ENCODE results near the gene CHD2.
"Not testable (repeated sequence)": the region's sequence is repeated elsewhere in the genome, so short reads cannot be mapped to it uniquely, and the experiment has no call there.

The CHD2 gene

DNA sequence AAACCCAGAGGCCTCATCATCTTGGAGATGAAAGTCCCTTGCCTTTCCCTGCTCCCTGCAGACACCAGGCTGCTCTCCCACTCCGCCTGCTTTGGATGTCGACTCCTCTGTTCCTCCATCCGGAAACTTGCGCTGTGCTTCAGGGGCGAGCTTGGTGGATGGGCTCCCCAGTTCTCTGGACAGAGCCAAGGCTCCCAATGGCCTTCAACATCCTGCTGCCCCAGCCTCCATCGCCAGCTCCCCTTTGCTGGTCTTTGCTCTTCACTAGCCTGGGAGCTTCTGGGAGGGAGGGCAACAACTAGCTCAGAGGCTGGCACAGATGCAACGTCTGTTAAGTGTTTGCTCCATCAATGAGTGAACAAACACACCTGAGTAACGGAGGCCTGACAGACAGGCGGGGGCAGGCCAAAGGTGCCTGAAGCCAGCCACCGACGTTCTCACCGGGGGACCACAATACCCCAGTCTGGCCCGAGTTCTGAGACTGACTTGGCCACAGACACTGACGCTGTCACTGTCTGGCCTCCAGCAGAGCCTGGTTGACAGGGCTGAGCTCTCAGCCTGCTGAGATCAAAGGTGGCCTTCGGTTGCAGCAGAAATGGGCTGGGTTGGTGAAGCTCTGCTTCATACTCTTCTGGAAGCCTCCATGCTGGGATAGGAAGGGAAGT, 149.9 kb downstream of the CHD2 start:
- DNase-seq (ENCODE audit: low read depth in 2 of 2) = no peak

DNA sequence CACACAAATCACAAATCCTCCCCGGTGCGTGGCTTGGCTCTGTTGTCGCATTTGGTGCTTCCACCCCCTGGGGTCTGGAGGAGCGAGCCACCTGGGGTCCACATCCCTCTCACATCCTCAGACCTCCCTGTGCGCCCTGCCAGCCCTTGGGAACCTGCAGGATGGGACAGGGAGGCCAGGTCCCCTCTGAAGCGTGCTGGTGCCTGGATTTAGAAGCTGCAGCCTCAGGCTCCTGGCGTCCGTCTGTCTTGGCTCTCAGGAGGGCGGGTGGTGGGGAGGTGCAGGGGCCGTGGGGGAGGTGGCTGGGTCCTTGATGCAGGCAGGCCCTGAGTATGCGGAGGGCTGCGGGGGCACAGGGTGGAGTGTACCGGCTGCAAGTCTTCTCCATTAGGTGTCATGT, 150.5 kb downstream of the CHD2 start:
- no peak for DNase-seq (ENCODE audit: low read depth in 2 of 2)

DNA sequence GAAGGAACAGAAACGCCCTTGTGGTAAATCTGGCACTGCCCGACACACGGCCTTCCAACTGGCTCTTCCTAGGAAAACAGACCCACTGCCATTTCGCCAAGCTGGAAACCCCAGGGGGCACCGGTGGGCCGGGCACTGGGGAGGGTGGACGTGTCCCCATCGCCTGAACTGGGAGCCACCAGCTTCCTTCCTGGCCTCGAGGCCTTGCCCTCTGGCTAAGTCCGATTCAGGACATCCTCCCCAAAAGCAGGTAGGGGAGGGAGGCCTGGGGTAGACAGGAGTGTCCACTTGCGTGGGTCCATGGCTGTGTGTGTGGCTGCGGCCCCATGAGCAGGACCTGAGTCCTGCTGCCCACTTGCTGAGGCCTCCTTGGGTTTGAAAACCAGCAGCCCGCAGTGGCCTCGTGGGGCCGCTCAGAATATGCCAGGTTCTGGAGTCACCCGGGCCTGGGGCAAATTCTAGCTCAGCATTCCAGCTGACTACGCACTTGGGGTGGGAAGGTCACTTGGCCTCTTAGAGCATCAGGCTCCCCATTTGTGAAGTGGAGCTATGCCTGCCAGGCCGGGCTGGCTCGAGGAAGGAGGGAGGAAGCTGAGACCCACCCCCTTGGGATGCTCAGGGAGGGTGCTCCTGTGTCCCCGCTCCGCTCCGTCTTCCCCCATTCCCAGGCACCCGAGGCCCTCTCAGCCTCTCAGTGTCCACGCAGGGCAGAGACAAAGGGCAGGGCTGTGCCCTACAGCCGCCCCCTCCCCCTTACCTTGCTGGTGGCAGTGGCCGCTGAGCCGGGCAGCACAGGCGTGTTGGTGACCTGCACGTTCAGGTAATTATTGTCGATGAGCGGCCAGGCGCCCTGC, 151.3 kb downstream of the CHD2 start:
- DNase-seq (ENCODE audit: low read depth in 2 of 2) = no peak

DNA sequence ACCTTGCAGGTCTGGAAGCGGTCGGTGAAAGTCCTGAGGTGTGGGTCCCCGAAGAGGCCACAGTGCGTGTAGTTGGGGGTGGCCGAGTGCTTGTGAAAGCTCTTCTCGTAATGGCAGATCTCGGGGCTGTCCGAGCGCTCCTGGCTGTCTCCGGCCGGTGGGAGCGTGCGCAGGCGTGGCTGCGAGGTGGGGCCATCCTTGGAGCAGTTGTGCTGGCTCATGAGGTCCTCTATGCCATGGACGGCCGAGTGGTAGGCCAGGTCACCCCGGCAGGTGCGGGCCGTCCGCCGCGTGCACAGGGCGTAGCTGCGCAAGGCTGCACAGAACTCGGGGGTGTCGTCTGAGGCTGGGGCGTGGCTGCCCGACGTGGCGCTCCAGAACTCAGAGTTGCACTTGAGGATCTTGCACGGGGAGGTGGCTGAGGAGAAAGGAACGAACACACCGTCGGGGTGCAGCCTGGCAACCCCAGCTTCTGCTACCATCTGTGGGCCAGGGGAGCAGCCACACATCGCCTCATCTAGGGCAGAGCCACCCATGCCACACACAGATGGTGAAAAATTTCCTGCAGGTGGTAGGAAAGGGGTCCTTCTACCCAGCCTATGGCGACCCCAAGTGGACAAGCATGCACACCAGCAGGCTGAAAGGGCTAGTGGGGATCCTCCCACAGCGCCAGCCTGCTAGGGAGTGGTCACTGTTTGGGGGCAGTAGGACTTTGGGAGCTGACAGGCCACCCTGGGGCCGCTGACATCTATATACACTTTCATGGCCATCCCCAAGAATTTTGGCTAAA, 152.2 kb downstream of the CHD2 start:
- no peak for DNase-seq (ENCODE audit: low read depth in 2 of 2)

DNA sequence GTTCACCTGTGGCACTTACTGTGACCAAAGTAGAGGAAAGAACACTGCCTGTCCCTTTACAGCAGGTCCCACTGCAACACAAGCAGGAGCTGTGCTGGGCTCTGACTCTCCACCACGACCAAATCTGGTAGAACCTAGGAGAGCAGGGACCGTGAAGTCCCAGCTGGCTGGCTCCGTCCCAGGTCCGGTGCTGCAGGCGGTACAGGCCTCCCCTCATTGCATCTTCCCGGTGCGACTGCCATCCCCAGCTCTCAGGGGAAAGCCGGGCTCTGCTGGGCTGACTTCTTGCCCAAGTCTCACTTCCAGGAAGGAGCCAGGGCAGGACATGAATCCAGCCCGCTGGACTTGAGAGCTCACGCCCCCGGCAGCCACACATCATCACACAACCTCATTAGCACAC, 155.1 kb downstream of the CHD2 start:
- DNase-seq (ENCODE audit: low read depth in 2 of 2) = no peak

DNA sequence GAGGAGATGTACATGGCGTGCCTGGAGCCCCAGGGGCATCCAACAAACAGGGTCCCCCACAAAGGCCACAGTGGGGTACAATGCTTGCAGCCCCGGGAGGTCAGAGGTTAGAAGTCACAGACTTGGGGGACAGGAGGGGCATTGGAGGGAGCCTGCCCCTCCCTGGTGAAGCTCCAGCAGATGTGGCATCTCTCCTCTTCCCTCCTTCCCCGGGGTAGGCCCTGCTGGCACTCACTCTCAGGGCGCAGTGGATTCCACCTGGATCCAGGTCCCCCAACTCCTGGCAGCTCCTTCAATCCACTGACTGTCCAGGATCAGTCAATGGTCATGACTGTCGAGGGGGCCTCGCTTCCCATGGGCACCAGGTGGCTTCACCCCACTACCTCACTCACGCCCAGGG, 156.7 kb downstream of the CHD2 start:
- no peak for DNase-seq (ENCODE audit: low read depth in 2 of 2)

DNA sequence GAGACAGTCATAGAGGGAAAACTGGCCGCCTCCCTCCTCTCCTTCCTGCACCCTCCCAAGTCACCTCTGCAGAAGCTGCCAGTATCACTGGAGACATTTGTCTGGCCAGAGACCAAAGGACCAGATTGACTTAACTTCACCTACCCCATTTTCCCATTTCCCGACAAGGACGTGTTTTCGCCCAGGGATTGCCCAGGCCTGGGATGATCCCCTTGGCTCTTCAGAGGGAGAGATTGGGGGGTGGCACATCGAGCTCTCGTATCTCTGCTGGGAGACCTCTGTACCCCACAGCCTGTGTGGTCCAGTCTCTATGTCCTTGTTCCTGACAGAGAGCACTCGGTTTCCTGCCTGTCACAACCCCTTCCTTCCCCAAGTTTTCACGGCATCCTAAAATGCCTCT, 157.5 kb downstream of the CHD2 start:
- no peak for DNase-seq (ENCODE audit: low read depth in 2 of 2)

DNA sequence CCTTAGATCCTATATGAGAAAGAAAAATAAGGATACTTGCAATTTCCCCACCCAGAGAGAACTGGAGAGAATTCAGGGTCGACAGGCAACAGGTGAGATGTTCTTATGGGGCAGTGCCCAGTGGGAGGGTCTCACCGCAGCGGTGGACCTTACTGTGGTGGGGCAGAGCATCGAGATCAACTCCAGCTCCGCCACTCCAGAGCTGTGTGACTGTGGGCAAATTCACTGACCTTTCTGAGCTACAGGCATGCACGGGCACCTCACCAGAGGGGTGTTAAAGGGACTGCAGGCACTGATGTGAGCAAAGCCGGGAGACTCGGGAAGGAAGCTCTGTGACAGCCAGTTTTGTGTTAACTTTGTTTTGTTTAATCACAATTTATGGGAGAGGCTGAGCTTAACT, 158.0 kb downstream of the CHD2 start:
- DNase-seq (ENCODE audit: low read depth in 2 of 2) = no peak

DNA sequence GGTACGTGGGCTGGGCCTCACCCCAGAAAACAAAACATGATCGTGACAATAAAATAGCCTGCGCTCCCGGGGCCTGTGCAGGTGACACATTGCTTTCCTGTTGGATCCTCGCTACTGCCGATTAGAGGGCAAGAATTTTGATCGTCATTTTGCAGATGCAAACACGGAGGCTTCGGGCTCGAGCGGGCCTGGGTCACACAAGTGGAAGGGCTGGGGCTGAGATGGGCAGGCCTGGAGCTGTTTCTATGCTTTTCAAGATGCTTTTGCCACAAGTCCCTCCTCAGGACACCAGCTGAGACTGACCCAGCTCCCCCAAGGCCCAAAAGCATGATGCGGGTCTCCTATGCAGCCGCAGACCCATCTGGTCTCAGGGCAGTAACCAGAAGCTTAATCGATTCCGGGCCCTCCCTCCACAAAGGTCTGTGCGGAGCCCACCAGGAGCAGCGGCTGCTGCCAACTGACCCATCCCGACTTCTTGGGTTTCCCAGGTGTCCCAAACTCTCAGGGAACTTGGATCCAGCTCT, 158.8 kb downstream of the CHD2 start:
- no peak for DNase-seq (ENCODE audit: low read depth in 2 of 2)

DNA sequence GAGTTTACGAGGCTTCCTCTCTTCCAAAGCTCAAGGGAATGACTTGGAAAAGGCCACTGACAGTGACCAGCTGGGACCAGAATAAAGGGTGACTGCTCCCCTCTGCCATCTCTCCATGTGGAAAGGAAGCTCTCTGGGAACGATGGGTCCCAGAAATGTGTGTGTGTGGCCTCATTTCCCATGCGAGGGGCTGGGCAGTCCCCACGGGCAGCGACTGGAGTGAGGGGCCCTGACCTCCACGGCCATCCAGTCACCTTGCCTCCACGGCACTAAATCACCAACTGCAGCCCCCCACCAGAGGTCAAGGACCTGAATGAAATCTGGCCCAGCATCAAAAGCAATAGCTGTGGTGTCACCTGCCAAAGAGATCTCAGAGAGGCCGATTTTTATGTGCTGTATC, 159.3 kb downstream of the CHD2 start:
- no peak for DNase-seq (ENCODE audit: low read depth in 2 of 2)

DNA sequence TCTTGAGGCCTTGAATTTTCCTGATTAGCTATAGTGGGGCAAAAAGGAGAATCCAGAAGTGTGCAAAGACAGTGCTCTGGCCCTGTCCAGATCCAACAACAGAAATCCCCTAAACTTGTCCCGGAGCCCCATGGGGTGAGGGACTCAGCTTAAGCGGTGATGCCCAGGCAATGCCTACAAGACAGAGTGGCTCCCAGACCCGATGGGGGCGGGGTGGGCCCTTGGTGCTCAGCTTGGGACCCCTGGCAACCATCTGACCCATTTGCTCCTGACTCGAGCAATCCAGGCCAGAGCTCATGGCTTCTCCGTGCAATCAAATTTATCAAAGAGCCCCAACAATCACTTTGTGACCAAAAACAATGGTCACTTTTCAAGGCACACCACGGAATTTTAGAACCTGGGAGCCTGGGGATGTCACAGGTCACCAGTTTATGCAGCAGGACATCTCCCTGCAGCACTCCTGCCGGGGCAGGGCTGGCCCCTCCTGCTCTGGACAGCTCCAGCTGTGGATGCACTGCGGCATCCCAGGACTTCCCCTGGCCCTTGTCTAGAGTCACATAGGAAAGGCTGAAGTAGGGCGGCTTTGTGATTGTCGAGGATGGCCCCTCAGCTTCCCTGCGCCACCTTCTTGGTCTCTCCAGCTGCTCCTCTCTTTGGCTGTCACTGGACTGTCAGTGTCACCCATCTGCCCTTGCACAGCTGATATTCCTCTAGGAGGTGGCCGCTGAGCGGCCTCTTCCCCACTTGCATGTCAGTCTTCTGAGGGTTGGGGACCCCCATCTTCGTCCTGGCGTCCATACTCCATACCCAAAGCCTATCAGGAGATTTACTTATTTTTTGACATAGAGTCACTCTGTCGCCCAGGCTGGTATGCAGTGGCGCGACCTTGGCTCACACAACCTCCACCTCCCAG, 160.5 kb downstream of the CHD2 start:
- DNase-seq (ENCODE audit: low read depth in 2 of 2) = no peak

DNA sequence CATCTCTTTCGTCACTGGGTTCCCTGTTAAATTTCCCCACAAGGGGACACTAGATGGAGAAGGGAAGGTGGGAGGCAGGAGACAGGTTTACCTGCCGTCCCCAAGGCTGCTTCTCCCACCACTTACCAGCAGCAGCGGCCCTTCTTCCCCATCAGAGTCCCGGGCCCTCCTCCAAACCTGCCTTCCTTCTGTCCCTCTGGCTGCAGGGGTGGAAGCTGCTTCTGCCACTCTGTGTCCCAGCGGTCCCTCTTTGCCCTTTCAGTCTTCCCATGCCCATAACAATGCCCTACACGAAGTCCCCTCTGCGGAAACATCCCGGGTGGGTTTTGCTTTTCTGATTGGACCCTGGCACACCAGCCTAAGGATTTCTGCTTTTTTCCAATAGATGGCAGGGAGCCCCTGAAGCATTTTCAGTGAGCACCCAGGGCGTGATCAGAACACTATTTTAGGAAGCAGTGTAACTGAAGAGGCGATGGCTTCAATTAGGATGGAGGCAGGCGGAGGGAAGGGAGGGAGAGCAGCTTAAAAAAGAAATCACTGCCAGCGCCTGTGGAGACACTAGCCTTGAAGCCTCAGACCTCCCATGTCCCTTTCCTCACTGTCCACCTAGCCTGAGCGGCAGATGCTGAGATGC, 162.6 kb downstream of the CHD2 start:
- not testable (repeated sequence) for DNase-seq (ENCODE audit: low read depth in 2 of 2)

DNA sequence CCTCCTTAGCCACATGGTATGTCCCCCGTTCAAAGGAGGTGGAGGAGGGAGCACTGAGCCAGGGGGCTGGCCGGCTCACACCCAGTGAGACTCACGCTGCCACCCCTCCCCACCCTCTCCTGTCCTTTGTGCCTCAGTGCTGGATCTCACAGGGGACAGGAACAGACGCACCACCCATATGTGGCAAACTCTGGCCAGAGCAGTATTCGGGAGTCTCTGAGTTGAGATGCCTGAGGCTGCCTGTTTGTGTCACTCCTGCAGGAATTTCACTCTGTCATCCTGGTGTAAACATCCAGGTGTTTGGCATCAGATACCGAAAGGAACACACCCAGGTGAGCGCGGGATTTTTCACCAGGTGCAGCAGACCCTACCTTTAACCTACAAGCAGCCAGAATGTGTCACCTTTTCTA, 163.1 kb downstream of the CHD2 start:
- no peak for DNase-seq (ENCODE audit: low read depth in 2 of 2)

DNA sequence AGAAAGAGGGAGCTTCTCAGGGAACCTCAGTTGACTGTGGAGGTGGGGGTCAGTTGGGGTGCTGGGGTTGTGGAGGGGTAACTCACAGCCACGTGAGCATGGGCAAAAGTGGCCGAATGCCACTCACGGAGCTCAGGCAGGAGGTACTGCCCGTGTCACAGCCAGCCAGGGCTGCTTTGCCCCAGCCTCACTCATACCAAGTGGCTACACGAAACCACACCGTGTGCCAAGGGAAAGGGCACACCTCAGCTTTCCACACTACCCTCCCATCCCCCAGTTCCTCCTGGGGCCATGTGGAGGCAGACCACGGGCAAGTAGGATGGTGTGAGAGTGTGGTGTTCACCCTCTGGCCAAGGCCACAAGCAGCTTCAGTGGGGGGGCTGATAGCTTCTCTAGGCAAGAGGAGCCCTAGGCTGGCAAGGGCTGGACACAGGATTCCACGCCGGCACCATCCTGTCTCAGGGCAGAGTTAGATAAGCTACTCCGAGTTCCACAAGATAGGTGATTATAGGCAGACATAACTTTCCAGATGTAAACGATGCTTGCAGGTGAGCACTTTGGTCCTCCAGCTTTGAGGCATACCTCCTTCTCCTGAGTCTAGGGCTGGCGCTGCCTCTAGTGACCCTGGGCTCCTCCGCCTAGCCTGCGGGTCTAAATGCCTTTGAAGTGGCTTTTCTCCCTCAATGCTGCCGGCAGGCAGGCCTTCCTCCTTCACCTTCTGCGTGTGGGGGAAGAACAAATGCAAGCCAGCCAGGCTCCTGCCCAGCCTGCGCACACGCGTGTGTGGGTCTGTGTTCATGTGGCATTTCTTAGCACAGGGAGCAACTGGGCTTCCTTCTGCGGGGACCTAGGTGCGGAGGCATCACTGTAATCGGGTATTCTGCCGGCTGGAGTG, 163.9 kb downstream of the CHD2 start:
- no peak for DNase-seq (ENCODE audit: low read depth in 2 of 2)

DNA sequence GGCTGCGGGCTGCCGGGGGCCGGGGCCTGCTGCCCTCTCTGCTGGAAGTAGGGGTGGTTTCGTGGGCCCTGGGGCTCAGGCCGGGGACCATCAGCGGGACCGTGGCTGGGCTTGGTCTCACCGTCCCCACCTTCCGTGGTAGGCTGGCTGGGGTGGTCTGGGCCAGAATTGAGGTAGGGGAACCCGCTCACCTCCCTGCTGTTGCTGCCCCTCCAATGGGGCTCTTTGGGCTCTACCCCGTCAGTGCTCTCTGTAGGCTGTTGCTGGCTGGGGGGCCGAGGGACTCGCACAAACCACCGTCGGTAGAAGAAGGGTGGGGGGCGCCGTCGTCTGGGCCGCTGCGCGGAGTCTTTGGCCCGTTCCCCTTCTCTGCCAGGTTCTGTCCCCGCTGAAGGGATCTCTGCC, 165.5 kb downstream of the CHD2 start:
- no peak for DNase-seq (ENCODE audit: low read depth in 2 of 2)

DNA sequence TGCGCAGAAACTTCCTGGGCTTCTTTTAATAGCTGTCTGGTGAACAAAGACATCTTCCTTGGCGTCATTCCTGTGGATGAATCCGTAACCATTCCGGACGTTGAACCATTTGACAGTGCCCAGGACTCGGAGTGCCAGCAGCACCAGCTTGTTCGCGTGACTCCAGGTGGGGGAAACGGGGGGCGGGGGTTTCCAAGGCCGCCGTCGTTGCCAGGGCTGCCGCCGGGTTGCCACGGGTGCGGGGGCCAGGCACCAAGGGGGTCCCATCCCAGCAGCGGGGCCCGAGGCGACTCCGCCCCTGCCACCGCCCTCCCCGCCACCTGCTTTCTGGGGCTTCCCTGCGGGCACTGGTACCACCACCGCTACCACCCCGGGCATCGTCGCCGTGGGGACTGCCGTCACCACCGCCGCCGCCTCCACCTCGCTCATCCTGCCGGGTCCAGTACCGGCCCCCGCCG, 166.1 kb downstream of the CHD2 start:
- no peak for DNase-seq (ENCODE audit: low read depth in 2 of 2)

DNA sequence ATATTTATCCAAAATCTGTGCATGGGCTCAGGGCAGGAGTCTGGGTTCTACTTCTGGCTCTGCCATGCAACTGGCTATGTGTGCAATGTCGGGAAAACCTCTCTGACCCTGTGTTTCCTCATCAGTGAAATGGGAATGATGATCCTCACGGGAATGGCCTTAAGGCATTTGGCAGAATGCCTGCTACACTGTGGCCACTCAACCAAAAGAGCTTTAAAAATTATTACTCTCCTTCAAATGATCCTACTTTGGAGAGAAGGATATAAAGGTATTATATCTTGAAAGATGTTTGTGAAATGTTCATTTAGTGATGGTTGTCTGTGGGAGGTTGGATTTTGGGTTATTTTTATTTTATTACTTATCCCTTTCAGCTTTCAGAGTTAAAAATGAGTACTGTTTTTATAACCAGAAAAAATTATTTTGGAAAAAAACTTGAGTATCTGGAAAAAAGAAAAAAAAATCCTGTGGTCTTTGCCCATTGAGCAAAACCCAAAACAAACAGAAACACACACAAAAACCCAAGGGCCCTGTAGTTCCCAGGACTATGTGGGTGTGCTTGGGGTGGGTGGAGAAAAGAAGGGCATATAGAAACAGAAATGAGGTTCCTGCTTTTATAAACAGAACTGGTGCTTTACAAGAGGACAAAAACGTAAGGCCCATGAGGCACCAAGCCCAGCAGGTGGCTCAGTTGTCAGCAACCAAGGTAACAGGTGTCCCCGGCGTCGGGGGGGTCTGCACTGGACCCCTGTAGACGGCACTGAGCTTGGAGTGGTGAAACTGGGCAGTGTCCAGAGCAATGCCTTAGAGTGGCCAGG, 166.9 kb downstream of the CHD2 start:
- DNase-seq (ENCODE audit: low read depth in 2 of 2) = no peak

DNA sequence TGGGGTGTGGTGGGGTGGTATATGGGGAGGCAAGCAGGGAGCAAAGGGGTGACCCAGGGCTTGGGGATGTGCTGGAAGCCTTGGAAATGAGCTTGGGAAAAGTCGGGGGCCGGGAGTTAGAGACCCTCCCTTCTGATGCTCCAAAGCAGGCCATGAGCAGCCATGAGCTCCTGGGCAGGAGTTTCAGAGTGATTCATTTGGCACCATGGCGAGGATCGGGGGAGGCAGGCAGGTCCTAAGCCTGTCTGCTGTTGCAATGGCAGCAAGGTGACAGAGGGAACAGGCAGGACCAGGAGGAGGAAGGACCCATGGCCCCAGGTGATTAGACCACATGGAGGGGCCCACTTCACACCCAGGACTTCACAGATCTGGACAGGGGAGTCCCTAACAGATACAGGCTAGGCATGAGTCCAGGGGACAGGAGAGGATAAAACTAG, 167.5 kb downstream of the CHD2 start:
- DNase-seq (ENCODE audit: low read depth in 2 of 2) = no peak
